NCI-H1105 treated with DMSO at 0.1 percent for 48 hours (cell line): ENCODE results near the gene RFX7.
A peak's percentile ranks its signal among the peaks of the same experiment; 100 is the strongest.

Source experiments
- DNase-seq: peaks from one replicate; lab custom pipeline; 2025; lab: John Stamatoyannopoulos, UW

The RFX7 gene

GRCh38 chr15:56045068-56045748, 198.5 kb downstream of the RFX7 start:
- no peak for DNase-seq

DNA sequence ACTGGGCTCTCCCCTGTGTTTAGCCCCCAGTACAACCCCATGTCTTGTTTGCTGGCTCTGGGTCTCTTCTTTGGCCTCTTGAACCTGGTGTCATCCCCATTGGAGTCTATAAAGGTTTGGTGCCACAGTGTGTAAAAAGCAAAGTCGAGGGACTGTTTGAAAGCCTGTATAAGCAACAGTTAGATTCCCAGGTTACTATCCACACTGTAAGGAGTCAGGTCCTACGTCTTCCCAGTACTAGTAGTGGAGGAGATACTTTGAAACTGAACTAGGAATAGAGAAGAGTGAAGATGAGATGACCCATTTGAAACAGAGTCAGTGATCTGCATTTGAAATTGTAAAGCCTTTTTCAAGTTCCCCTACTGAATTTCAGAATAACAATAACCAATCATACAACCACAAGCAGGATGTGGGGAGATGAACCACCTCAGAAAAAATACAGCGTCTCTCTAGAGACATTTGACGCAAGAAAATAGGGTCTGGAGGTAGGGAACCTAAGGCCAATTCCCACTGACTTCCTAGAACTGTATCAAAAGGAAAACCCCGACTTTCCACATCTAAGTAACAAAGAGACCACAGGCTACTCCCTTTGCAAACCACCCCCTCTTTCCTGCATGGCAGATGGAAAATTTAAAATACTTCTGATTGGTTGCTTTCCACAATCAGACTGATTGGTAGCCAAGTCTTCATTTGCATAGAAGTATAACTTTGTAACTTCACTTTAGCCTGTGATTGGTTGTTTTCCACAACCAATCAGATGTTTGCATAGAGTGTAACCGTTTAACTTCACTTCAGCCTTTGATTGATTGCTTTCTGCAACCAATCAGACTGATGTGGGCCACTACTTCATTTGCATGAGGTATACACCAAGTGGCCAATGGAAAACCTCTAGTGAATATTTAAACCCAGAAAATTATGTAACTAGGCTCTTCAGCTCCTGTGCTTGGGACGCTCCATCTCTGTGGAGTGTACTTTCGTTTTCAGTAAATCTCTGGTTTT, 200.4 kb downstream of the RFX7 start:
- DNase-seq = no peak

GRCh38 chr15:56042498-56042897, 201.2 kb downstream of the RFX7 start:
- DNase-seq = no peak

GRCh38 chr15:56042031-56042430, 201.6 kb downstream of the RFX7 start:
- DNase-seq = no peak

DNA sequence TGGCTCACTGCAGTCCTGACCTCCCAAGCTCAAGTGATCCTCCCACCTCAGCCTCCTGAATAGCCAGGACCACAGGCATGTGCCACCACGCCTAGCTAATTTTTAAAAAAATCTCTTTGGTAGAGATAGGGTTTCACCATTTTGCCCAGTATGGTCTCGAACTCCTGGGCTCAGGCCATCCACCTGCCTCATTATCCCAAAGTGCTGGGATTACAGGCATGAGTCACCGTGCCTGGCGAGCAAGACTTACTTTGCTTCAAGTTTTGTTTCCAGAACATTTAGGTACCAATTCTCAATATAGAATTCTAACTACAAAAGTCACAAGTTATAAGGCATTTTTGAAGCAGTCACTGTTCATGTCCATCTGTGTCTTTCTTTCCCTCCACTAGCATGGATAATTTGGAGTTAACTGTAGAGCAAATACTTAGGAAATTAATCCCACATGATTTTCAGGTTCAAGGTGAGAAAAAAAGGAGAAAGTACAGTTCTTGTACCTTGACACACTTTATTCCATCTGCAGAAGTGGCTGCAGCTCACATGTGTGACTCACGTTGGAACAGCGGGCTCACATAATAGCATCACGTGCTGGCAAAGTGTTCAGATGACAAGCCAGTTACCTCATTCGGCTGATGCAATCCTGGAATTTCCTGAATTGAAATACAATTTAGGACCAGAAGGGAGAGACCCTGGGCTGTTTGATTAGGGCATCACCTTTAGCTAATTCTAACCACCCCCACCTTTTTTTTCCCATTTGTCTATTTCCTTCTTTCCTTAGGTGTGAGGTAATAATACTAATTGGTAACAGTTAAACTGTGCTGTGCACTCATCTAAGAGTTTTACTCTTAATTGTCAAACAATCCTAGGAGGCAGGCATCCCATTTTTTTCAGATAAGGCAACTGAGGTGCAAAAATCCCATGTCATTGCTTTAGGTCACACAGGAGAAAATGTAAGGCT, 203.3 kb downstream of the RFX7 start:
- DNase-seq = peak; percentile 5

GRCh38 chr15:56038707-56039106, 205.0 kb downstream of the RFX7 start:
- no peak for DNase-seq

DNA sequence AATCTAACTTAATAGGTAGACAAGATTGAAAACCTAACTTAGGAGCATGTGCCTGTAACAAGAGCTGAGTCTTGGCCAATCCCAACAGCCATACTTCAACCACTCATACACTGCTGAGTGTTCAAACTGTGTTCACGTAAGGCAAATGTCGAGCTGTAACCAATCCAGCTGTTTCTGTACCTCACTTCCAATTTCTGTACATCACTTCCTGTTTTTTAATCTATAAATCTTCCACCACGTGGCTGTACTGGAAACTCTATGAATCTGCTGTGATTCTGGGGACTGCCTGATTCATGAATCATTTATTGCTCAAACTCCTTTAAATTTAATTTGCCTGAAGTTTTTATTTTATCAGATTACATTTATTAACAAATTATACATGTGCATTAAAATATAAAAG, 205.7 kb downstream of the RFX7 start:
- DNase-seq = no peak
